HepG2 (cell line): Measurements from ENCODE around the gene INO80B. TPM values are rescaled to one million over a fixed set of nuclear protein-coding genes. Genes with fewer than 3 reads are reported as not detected.

Source experiments
- CAMTA2 ChIP-seq: sonication (generic); formaldehyde crosslinking; IDR thresholded peaks from 2 replicates; pipeline ENCODE4 v1.4.0; 2020; ENCODE audit warnings: mild to moderate bottlenecking, missing genetic modification reagents, borderline replicate concordance
- HNRNPLL ChIP-seq: fragments of 200-400 bp; formaldehyde crosslinking; IDR thresholded peaks from 2 replicates; pipeline ENCODE4 v1.6.1; 2017; ENCODE audit warnings: mild to moderate bottlenecking, low read depth, low read length; ENCODE audit not compliant: poor library complexity, severe bottlenecking
- HNRNPUL1 ChIP-seq: fragments of 200-400 bp; formaldehyde crosslinking; IDR thresholded peaks from 2 replicates; pipeline ENCODE4 v1.6.1; 2017; ENCODE audit warnings: low read depth, mild to moderate bottlenecking, low read length, moderate library complexity
- NFE2L1 ChIP-seq: sonication (generic); formaldehyde crosslinking; IDR thresholded peaks from 2 replicates; pipeline ENCODE4 v1.4.0; 2020; ENCODE audit warnings: missing genetic modification reagents, mild to moderate bottlenecking, borderline replicate concordance
- NFE2L2 ChIP-seq: fragments of 150-350 bp; IDR thresholded peaks from 2 replicates; pipeline ENCODE4 v1.6.1; 2014; ENCODE audit warnings: low read length
- NFKBIZ ChIP-seq: IDR thresholded peaks from 2 replicates; pipeline ENCODE4 v1.6.1; 2018; ENCODE audit warnings: missing genetic modification reagents, missing compliant biosample characterization
- NFYB ChIP-seq: sonication (generic); formaldehyde crosslinking; IDR thresholded peaks from 2 replicates; pipeline ENCODE4 v1.4.0; 2020; ENCODE audit warnings: missing genetic modification reagents
- NR2F2 ChIP-seq: IDR thresholded peaks from 2 replicates; pipeline ENCODE4 v1.6.1; 2012; ENCODE audit warnings: low read depth, inconsistent platforms, borderline replicate concordance
- PAF1 ChIP-seq: IDR thresholded peaks from 2 replicates; pipeline ENCODE4 v1.6.1; 2016; ENCODE audit warnings: missing genetic modification reagents, missing compliant biosample characterization
- PAWR ChIP-seq: sonication (generic); formaldehyde crosslinking; IDR thresholded peaks from 2 replicates; pipeline ENCODE4 v1.4.0; 2020; ENCODE audit warnings: missing genetic modification reagents, mild to moderate bottlenecking, borderline replicate concordance
- RFXANK ChIP-seq: IDR thresholded peaks from 2 replicates; pipeline ENCODE4 v1.6.1; 2016
- SMAD3 ChIP-seq: sonication (generic); formaldehyde crosslinking; IDR thresholded peaks from 2 replicates; pipeline ENCODE4 v1.4.0; 2020; ENCODE audit warnings: missing genetic modification reagents
- TAF1 ChIP-seq: sonication (generic); formaldehyde crosslinking; IDR thresholded peaks from 2 replicates; pipeline ENCODE4 v1.4.0; 2020; ENCODE audit warnings: missing genetic modification reagents
- THAP11 ChIP-seq: IDR thresholded peaks from 2 replicates; pipeline ENCODE4 v1.6.1; 2016; ENCODE audit warnings: missing biosample characterization, missing genetic modification reagents
- ZFY ChIP-seq: sonication (generic); formaldehyde crosslinking; IDR thresholded peaks from 2 replicates; pipeline ENCODE4 v1.4.0; 2020; ENCODE audit warnings: missing genetic modification reagents
- ZNF260 ChIP-seq: sonication (generic); formaldehyde crosslinking; IDR thresholded peaks from 2 replicates; pipeline ENCODE4 v1.4.0; 2020; ENCODE audit warnings: missing genetic modification reagents, low read depth, mild to moderate bottlenecking, borderline replicate concordance
- ZNF850 ChIP-seq: sonication (generic); formaldehyde crosslinking; conservative IDR thresholded peaks from 2 replicates; pipeline ENCODE4 v1.9.0; 2021; ENCODE audit warnings: mild to moderate bottlenecking, missing genetic modification reagents
- polyA plus RNA-seq, 8 experiments: library from polyadenylated mRNA; depleted of rRNA in 3 of 8; stranded (reverse) in 7 of 8; unstranded in 1 of 8; fragments of >200 nt; fragmentation: Illumina TruSeq in 4 of 8; extraction: Trizol in 4 of 8; gene quantifications; 2 replicates each; pipeline versions ENCODE4 v1.2.1 to v1.2.3, GENCODE V29; 2011 to 2016; ENCODE audit warnings: low read depth in 4 of 8, missing spikeins in 1 of 8, mixed read lengths in 1 of 8; ENCODE audit not compliant: insufficient read depth in 1 of 8
- total RNA-seq, 5 experiments: library from RNA; depleted of rRNA; stranded (reverse); fragments of >200 nt; fragmentation: Illumina TruSeq; extraction: Trizol; gene quantifications; 2 replicates each; pipeline ENCODE4 v1.2.3, GENCODE V29; 2016; ENCODE audit warnings: low read depth in 1 of 5
- TF ChIP-seq, protein P1 (sequence below), 2 experiments: IDR thresholded peaks; 2 replicates each; pipeline ENCODE4 v1.6.1; 2011 to 2012; ENCODE audit warnings: low read length in 2 of 2, borderline replicate concordance in 1 of 2, low read depth in 1 of 2, mild to moderate bottlenecking in 1 of 2, moderate library complexity in 1 of 2
- TF ChIP-seq, protein P2 (sequence below): sonication (generic); formaldehyde crosslinking; IDR thresholded peaks from 2 replicates; pipeline ENCODE4 v1.5.1; 2020; ENCODE audit warnings: missing genetic modification reagents, mild to moderate bottlenecking, borderline replicate concordance
- TF ChIP-seq, protein P3 (sequence below): sonication (generic); formaldehyde crosslinking; IDR thresholded peaks from 2 replicates; pipeline ENCODE4 v1.8.1; 2023; ENCODE audit warnings: mild to moderate bottlenecking, moderate library complexity, missing genetic modification reagents
- TF ChIP-seq, protein P4 (sequence below): sonication (generic); formaldehyde crosslinking; IDR thresholded peaks from 2 replicates; pipeline ENCODE4 v1.5.1; 2020; ENCODE audit warnings: missing genetic modification reagents, mild to moderate bottlenecking, borderline replicate concordance

INO80B gene
- total and polyA plus RNA-seq, 2 of the 13 experiments (the other 11 are each of a cell fraction or from before 2014, with no cell fraction given): 6.2 to 14.5 TPM

DNA sequence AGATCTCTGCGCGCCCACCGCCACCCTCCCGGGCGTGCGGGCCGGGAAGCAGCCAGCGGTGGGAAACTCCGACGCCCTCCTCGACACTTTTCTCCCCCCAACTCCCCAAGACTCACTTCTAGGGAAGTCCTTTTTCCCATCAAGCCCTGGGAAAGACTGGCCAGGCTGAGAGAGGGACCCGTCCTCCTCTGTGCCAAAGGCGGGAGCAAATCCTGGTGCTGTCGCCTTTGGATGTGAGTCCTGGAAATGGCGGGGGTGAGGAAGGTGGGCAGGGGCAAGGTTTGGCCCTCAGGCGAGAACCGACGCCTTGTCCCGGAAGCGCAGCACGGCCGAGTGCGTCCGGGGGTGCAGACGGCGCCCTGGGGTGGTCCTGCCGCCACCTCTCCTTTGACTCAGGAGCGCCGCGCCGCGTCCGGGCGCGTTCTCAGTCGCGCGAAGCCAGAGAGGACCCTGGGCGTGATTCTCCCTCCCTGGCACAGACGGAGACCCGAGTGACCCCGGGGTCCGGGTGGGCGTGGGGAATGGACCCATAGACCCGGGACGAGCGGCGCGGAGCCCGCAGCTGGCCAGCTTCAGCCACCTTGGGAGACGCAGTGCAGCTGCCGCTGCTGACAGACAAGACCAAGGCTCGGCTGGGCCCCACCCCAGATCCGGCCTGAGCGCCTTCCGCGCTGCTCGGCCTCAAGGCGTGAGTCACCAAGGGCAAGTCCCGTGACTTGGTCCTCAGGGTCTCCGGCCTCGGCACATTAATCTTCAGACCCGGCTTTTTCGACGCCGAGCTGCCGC, 48.0 kb downstream of the INO80B start (continued):
- TF ChIP-seq, protein P1, sequence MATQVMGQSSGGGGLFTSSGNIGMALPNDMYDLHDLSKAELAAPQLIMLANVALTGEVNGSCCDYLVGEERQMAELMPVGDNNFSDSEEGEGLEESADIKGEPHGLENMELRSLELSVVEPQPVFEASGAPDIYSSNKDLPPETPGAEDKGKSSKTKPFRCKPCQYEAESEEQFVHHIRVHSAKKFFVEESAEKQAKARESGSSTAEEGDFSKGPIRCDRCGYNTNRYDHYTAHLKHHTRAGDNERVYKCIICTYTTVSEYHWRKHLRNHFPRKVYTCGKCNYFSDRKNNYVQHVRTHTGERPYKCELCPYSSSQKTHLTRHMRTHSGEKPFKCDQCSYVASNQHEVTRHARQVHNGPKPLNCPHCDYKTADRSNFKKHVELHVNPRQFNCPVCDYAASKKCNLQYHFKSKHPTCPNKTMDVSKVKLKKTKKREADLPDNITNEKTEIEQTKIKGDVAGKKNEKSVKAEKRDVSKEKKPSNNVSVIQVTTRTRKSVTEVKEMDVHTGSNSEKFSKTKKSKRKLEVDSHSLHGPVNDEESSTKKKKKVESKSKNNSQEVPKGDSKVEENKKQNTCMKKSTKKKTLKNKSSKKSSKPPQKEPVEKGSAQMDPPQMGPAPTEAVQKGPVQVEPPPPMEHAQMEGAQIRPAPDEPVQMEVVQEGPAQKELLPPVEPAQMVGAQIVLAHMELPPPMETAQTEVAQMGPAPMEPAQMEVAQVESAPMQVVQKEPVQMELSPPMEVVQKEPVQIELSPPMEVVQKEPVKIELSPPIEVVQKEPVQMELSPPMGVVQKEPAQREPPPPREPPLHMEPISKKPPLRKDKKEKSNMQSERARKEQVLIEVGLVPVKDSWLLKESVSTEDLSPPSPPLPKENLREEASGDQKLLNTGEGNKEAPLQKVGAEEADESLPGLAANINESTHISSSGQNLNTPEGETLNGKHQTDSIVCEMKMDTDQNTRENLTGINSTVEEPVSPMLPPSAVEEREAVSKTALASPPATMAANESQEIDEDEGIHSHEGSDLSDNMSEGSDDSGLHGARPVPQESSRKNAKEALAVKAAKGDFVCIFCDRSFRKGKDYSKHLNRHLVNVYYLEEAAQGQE (IDR thresholded peaks at IDR 0.05; ENCODE audit: borderline replicate concordance in 1 of 2, low read depth in 1 of 2, low read length in 2 of 2): peak in 1 of 2 experiments; percentile 28; a peak in 1 of 4 replicates
- TF ChIP-seq NFE2L1: no peak
- 0 out of 2 replicates have a peak, but pooled peaks have one; percentile 32 for TF ChIP-seq PAF1 (CRISPR knock-in tag)
- no peak for TF ChIP-seq HNRNPUL1
- TF ChIP-seq, protein P2, sequence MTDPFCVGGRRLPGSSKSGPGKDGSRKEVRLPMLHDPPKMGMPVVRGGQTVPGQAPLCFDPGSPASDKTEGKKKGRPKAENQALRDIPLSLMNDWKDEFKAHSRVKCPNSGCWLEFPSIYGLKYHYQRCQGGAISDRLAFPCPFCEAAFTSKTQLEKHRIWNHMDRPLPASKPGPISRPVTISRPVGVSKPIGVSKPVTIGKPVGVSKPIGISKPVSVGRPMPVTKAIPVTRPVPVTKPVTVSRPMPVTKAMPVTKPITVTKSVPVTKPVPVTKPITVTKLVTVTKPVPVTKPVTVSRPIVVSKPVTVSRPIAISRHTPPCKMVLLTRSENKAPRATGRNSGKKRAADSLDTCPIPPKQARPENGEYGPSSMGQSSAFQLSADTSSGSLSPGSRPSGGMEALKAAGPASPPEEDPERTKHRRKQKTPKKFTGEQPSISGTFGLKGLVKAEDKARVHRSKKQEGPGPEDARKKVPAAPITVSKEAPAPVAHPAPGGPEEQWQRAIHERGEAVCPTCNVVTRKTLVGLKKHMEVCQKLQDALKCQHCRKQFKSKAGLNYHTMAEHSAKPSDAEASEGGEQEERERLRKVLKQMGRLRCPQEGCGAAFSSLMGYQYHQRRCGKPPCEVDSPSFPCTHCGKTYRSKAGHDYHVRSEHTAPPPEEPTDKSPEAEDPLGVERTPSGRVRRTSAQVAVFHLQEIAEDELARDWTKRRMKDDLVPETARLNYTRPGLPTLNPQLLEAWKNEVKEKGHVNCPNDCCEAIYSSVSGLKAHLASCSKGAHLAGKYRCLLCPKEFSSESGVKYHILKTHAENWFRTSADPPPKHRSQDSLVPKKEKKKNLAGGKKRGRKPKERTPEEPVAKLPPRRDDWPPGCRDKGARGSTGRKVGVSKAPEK (CRISPR knock-in tag): 0 out of 2 replicates have a peak, but pooled peaks have one; percentile 37
- peak; percentile 14; the same call in 1 of the 2 replicates for TF ChIP-seq NFKBIZ
- TF ChIP-seq NFYB (CRISPR knock-in tag): no peak; the same call in 1 of the 2 replicates
- TF ChIP-seq, protein P3, sequence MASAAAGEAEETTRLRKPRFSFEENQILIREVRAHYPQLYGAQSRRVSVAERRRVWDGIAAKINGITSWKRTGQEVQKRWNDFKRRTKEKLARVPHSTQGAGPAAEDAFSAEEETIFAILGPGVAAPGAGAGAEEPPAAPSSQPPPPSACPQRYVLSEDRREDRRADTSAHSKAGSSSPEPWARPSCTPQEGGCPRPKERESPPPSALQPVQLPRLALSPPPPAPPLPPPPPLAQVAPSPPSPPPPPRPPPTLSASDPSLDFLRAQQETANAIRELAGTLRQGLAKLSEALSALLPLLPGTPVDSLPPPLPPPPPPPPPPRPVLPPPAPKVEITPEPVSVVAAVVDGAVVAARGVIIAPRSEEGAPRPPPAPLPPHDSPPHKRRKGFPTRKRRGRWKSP (CRISPR knock-in tag): peak; percentile 94
- TF ChIP-seq THAP11 (CRISPR knock-in tag): peak; percentile 44
- no peak for TF ChIP-seq RFXANK (CRISPR knock-in tag)
- peak; percentile 83 for TF ChIP-seq SMAD3 (CRISPR knock-in tag)
- peak; percentile 32; the same call in 1 of the 2 replicates for TF ChIP-seq CAMTA2 (CRISPR knock-in tag)
- peak; percentile 57 for TF ChIP-seq ZFY (CRISPR knock-in tag)
- no peak for TF ChIP-seq ZNF260 (CRISPR knock-in tag)
- TF ChIP-seq ZNF850 (CRISPR knock-in tag): no peak
- TF ChIP-seq PAWR (CRISPR knock-in tag): peak; percentile 82; the same call in 1 of the 2 replicates
- TF ChIP-seq HNRNPLL: no peak
- TF ChIP-seq, protein P4, sequence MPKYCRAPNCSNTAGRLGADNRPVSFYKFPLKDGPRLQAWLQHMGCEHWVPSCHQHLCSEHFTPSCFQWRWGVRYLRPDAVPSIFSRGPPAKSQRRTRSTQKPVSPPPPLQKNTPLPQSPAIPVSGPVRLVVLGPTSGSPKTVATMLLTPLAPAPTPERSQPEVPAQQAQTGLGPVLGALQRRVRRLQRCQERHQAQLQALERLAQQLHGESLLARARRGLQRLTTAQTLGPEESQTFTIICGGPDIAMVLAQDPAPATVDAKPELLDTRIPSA: peak; percentile 91; the same call in 1 of the 2 replicates
- TF ChIP-seq NFE2L2: no peak
- peak; percentile 81 for TF ChIP-seq TAF1
- TF ChIP-seq NR2F2: no peak
